22Rv1 (cell line): ENCODE measurements around the gene CNTNAP2.

Experiments
- ZFX ChIP-seq: fragments of 450-650 bp; IDR thresholded peaks from 2 replicates; pipeline ENCODE4 v1.6.1; 2017; ENCODE audit warnings: antibody characterized with exemption, borderline replicate concordance
- TF ChIP-seq, protein P1 (sequence below): fragments of 450-650 bp; IDR thresholded peaks from 2 replicates; pipeline ENCODE4 v1.5.1; 2017; ENCODE audit warnings: mild to moderate bottlenecking

DNA sequence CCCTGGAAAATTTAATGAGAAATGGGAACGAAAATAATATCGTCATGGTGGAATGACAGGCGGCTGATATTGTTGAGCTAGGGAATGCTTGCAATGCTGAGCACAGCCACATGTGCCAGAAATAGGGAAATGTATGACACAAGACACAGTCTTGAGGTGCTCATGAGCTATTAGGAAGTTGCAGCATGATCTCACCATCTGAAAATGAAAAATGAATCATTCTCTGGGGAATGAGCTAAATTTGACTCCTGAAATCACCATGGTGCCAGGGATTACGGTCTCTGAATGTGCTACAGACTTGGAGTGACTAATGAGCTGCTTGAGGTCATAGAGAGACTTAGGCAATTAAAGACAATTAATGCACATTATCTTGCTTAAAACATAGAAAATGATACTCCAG, 845.0 kb downstream of the CNTNAP2 start:
- TF ChIP-seq, protein P1, sequence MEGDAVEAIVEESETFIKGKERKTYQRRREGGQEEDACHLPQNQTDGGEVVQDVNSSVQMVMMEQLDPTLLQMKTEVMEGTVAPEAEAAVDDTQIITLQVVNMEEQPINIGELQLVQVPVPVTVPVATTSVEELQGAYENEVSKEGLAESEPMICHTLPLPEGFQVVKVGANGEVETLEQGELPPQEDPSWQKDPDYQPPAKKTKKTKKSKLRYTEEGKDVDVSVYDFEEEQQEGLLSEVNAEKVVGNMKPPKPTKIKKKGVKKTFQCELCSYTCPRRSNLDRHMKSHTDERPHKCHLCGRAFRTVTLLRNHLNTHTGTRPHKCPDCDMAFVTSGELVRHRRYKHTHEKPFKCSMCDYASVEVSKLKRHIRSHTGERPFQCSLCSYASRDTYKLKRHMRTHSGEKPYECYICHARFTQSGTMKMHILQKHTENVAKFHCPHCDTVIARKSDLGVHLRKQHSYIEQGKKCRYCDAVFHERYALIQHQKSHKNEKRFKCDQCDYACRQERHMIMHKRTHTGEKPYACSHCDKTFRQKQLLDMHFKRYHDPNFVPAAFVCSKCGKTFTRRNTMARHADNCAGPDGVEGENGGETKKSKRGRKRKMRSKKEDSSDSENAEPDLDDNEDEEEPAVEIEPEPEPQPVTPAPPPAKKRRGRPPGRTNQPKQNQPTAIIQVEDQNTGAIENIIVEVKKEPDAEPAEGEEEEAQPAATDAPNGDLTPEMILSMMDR = no peak
- no peak for TF ChIP-seq ZFX
